ENCODE measurements around the gene ZNF850. TPM values are rescaled to one million over a fixed set of nuclear protein-coding genes. Genes with fewer than 3 reads are reported as not detected.

ZNF850 gene
- total RNA-seq, 6 experiments from 2014 or later = 0.68 to 1.1 (median 0.96) TPM

DNA sequence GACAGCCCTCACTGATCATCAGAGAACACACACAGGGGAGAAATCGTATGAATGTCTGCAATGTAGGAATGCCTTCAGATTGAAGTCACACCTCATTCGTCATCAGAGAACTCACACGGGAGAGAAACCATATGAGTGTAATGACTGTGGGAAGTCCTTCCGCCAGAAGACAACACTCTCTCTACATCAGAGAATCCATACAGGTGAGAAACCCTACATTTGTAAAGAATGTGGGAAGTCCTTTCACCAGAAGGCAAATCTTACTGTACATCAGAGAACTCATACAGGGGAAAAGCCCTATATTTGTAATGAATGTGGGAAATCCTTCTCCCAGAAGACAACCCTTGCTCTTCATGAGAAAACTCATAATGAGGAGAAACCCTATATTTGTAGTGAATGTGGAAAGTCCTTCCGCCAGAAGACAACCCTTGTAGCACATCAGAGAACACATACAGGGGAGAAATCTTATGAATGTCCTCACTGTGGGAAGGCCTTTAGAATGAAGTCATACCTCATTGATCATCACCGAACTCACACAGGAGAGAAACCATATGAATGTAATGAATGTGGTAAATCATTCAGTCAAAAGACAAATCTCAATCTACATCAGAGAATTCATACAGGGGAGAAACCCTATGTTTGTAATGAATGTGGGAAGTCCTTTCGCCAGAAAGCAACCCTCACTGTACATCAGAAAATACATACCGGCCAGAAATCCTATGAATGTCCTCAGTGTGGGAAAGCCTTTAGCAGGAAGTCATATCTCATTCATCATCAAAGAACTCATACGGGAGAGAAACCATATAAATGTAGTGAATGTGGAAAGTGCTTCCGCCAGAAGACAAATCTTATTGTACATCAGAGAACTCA, 52.7 kb downstream of the ZNF850 start:
- Histone ChIP-seq H3K27me3 (no peaks in the 10 kb centered on the region), H3K27ac (no peak overlapping the region), H3K9me3 (peaks cover 8 to 80% (median 62%) of the 10 kb centered on the region in 4 donors), H3K4me3 (no peak overlapping the region), H3K36me3 (peaks cover 0 to 60% (median 12%) of the 10 kb centered on the region in 4 donors), H3K4me1 (no peaks in the 10 kb centered on the region)
- intact Hi-C loops (cut with DNase I) = no loop called here
- TF ChIP-seq, protein P1, sequence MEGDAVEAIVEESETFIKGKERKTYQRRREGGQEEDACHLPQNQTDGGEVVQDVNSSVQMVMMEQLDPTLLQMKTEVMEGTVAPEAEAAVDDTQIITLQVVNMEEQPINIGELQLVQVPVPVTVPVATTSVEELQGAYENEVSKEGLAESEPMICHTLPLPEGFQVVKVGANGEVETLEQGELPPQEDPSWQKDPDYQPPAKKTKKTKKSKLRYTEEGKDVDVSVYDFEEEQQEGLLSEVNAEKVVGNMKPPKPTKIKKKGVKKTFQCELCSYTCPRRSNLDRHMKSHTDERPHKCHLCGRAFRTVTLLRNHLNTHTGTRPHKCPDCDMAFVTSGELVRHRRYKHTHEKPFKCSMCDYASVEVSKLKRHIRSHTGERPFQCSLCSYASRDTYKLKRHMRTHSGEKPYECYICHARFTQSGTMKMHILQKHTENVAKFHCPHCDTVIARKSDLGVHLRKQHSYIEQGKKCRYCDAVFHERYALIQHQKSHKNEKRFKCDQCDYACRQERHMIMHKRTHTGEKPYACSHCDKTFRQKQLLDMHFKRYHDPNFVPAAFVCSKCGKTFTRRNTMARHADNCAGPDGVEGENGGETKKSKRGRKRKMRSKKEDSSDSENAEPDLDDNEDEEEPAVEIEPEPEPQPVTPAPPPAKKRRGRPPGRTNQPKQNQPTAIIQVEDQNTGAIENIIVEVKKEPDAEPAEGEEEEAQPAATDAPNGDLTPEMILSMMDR (IDR thresholded peaks at IDR 0.05) = no peak
- TF ChIP-seq POLR2A (IDR thresholded peaks at IDR 0.05) = no peak
- DNase-seq = no peak
- ATAC-seq = no peak
- 97% methylated on average over 9 of the region's 10 CpGs for WGBS (ENCODE audit: insufficient coverage, low coverage, low lambda C conversion rate, missing lambda C conversion rate)

DNA sequence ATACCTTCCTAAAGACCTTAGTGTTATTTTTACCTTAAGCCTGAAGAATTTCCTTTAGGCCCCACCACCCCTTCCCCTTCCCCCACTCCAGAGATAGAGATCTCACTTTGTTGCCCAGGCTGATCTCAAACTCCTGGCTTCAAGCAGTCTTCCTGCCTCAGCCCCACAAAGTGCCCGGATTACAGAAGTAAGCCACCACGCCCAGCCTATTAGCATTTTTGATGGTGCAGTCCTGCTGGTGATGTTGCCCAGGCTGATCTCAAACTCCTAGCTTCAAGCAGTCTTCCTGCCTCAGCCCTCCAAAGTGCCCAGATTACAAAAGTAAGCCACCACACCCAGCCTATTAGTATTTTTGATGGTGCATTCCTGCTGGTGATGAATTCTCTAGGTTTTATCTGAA, 63.2 kb downstream of the ZNF850 start:
- Histone ChIP-seq H3K4me1 (no peaks in the 10 kb centered on the region), H3K27ac (no peak overlapping the region), H3K4me3 (no peak overlapping the region), H3K9me3 (peaks cover 3 to 71% (median 35%) of the 10 kb centered on the region in 4 donors), H3K27me3 (no peaks in the 10 kb centered on the region), H3K36me3 (peaks cover 0 to 36% (median 16%) of the 10 kb centered on the region in 4 donors)
- 95% methylated on average over 2 of the region's 2 CpGs for WGBS (ENCODE audit: insufficient coverage, low coverage, low lambda C conversion rate, missing lambda C conversion rate)
- ATAC-seq (no peak), DNase-seq (no peak)
- intact Hi-C loops (cut with DNase I) = no loop called here
- TF ChIP-seq, protein P1 (IDR thresholded peaks at IDR 0.05) = no peak
- TF ChIP-seq POLR2A (IDR thresholded peaks at IDR 0.05) = no peak

DNA sequence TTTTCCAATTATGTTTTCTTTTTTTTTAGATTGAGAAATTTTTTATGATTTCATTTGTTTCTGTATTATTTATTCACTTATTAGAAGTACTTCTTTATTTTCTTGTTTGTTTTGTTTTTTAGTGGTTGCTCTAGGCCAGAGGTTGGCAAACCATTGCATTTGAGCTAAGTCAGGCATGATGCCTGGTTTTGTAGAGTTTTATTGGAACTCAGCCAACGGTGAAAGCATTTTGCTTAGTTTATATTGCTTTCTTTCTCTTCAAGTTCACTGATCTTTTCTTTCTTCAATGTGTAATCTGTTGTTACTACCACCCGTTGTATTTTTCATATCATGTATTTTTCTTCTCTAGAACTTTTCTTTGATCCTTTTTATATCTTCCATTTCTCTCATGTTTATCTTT, 65.5 kb downstream of the ZNF850 start:
- H3K4me3 ChIP-seq = no peak overlapping the region
- WGBS (ENCODE audit: insufficient coverage, low coverage, low lambda C conversion rate, missing lambda C conversion rate) = 88% methylated on average over 1 of the region's 2 CpGs

DNA sequence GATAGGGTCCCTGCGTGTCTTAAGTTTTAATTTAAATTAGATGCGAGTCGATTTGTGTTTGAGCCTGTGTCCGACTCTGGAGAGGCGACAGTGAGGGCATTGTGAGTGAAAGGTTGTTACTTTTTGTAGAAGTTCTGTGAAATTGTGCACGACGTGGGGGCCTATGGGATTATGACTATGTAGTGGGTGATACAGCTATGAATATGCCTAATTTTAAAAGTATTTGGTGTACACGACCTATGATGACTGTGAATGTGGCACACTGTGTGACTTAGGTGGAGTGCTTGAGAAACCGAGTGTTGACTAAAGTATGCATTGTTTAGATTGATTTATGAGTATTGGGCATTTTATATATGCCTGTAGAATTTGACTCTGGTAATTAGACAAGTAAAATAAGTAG, 84.5 kb downstream of the ZNF850 start:
- TF ChIP-seq, protein P1 (IDR thresholded peaks at IDR 0.05) = no peak
- no peak for TF ChIP-seq POLR2A (IDR thresholded peaks at IDR 0.05)
- no peaks in the 10 kb centered on the region for H3K27me3 ChIP-seq
- intact Hi-C loops (cut with DNase I) = no loop called here
- H3K4me3 ChIP-seq = peak overlapping the region; percentile 79 to 92 (median 84)
- H3K27ac ChIP-seq = peak overlapping the region in 1 of 3 donors; percentile 46
- peaks cover 0 to 25% (median 11%) of the 10 kb centered on the region in 4 donors for H3K36me3 ChIP-seq
- DNase-seq = no peak
- ATAC-seq = no peak
- peaks cover 0 to 7% (median 0%) of the 10 kb centered on the region in 4 donors for H3K9me3 ChIP-seq
- peaks cover 0 to 17% (median 4%) of the 10 kb centered on the region in 4 donors for H3K4me1 ChIP-seq
- WGBS (ENCODE audit: insufficient coverage, low coverage, low lambda C conversion rate, missing lambda C conversion rate) = 12% methylated on average over 9 of the region's 9 CpGs

More for the DNA sequence above, 65.5 kb downstream of the ZNF850 start:
- Histone ChIP-seq H3K27ac (no peak overlapping the region), H3K9me3 (peaks cover 3 to 73% (median 26%) of the 10 kb centered on the region in 4 donors), H3K27me3 (no peaks in the 10 kb centered on the region), H3K4me1 (no peaks in the 10 kb centered on the region), H3K36me3 (peaks cover 0 to 16% (median under 1%) of the 10 kb centered on the region in 4 donors)
- no peak for DNase-seq
- no peak for ATAC-seq
- intact Hi-C loops (cut with DNase I) = no loop called here
- TF ChIP-seq, protein P1 (IDR thresholded peaks at IDR 0.05) = no peak
- TF ChIP-seq POLR2A (IDR thresholded peaks at IDR 0.05) = no peak
